Panc1 (cell line): Measurements from ENCODE around the gene ASB7. TPM values are rescaled to one million over a fixed set of nuclear protein-coding genes. Genes with fewer than 3 reads are reported as not detected.
"Not testable (repeated sequence)": the region's sequence is repeated elsewhere in the genome, so short reads cannot be mapped to it uniquely, and the experiment has no call there.

Experiments
- ATAC-seq: fragments of 200-7000 bp; cut with Tn5 transposase; 2 replicates; pipeline ENCODE4 v1.9.1; 2020; ENCODE audit warnings: mild to moderate bottlenecking, moderate library complexity
- BruUV-seq: library from RNA; stranded (reverse); fragments of 400-500 nt; replicated peaks from 2 replicates; lab custom pipeline; 2021; lab: Mats Ljungman, UMichigan
- CTCF ChIA-PET: fragments of 300-600 bp; sonication (Branson Sonifier 250); formaldehyde crosslinking; loops from one replicate; lab custom pipeline; 2022; ENCODE audit warnings: antibody characterized with exemption; lab: Charles Lee
- POLR2A ChIA-PET: fragments of 300-600 bp; sonication (Branson Sonifier 250); formaldehyde crosslinking; loops from one replicate; lab custom pipeline; 2022; ENCODE audit warnings: antibody characterized with exemption; lab: Charles Lee
- DNase-seq: peaks from one replicate; pipeline ENCODE4 v3.0.0-alpha.2; 2010; ENCODE audit warnings: low read depth, low spot score
- H3K27ac ChIP-seq: 2 replicates; pipeline ENCODE4 v1.5.1; 2011; ENCODE audit warnings: mild to moderate bottlenecking, low read length, inconsistent platforms
- H3K27me3 ChIP-seq: fragments of 200-500 bp; sonication (Bioruptor generic); 2 replicates; pipeline ENCODE4 v1.6.0; 2014; ENCODE audit warnings: low read length, inconsistent platforms; ENCODE audit not compliant: control insufficient read depth, insufficient read depth
- H3K36me3 ChIP-seq: fragments of 200-500 bp; sonication (Bioruptor generic); 2 replicates; pipeline ENCODE4 v1.5.1; 2014; ENCODE audit warnings: inconsistent platforms, mild to moderate bottlenecking, low read length, moderate library complexity; ENCODE audit not compliant: control insufficient read depth, insufficient read depth
- H3K4me1 ChIP-seq: 2 replicates; pipeline ENCODE4 v1.5.1; 2011; ENCODE audit warnings: inconsistent platforms, mild to moderate bottlenecking, low read length, moderate library complexity; ENCODE audit not compliant: control insufficient read depth, insufficient read depth
- H3K4me3 ChIP-seq, 2 experiments: 2 replicates each; pipeline ENCODE4 v1.5.1; 2011 to 2012; ENCODE audit warnings: low read depth in 2 of 2, low read length in 2 of 2, mild to moderate bottlenecking in 2 of 2, inconsistent platforms in 1 of 2, moderate library complexity in 1 of 2
- H3K9me3 ChIP-seq: fragments of 200-500 bp; sonication (Bioruptor generic); 2 replicates; pipeline ENCODE4 v1.5.1; 2014; ENCODE audit warnings: low read depth, mild to moderate bottlenecking, inconsistent platforms, low read length, moderate library complexity; ENCODE audit not compliant: control insufficient read depth, insufficient read depth
- CTCF ChIP-seq: fragments of 450-650 bp; IDR thresholded peaks from 2 replicates; pipeline ENCODE4 v1.5.1; 2017; ENCODE audit warnings: mild to moderate bottlenecking
- POLR2AphosphoS5 ChIP-seq: IDR thresholded peaks from 2 replicates; pipeline ENCODE4 v1.6.1; 2012; ENCODE audit warnings: mild to moderate bottlenecking, low read depth, low read length, moderate library complexity
- SIN3A ChIP-seq: IDR thresholded peaks from 2 replicates; pipeline ENCODE4 v1.6.1; 2012; ENCODE audit warnings: low read depth, mild to moderate bottlenecking, low read length, moderate library complexity, borderline replicate concordance; ENCODE audit not compliant: insufficient read depth
- TCF7L2 ChIP-seq: IDR thresholded peaks from 2 replicates; pipeline ENCODE4 v1.6.1; 2011; ENCODE audit warnings: mild to moderate bottlenecking, low read depth, low read length, inconsistent platforms
- in situ Hi-C: cut with HindIII; loops from 2 replicates; pipeline ENCODE4 v1.10.0; 2016; ENCODE audit warnings: low sequenced_read_pairs, low pct_unique_long_range_greater_than_20kb
- intact Hi-C: fragments of 100-400 bp; cut with micrococcal nuclease; formaldehyde crosslinking; loops from one replicate; pipeline ENCODE4 v1.10.0; 2022; ENCODE audit not compliant: unreplicated experiment
- total RNA-seq: library from RNA; stranded (reverse); gene quantifications from one replicate; pipeline ENCODE4 v1.2.1, GENCODE V29; 2021; ENCODE audit not compliant: unreplicated experiment
- TF ChIP-seq, protein P1 (sequence below), 2 experiments: IDR thresholded peaks; 2 replicates each; pipeline ENCODE4 v1.6.1; 2011 to 2012; ENCODE audit warnings: low read depth in 2 of 2, control low read depth in 1 of 2, low read length in 1 of 2, mild to moderate bottlenecking in 1 of 2, moderate library complexity in 1 of 2; ENCODE audit not compliant: insufficient read depth in 1 of 2

Gene ASB7
- total RNA-seq, 1 experiment from 2014 or later: 18.1 TPM

- Histone ChIP-seq H3K27ac (peak overlapping the region; percentile 72), H3K36me3 (no peaks in the 10 kb centered on the region), H3K4me1 (peaks cover 12% of the 10 kb centered on the region), H3K27me3 (no peaks in the 10 kb centered on the region), H3K9me3 (no peaks in the 10 kb centered on the region), H3K4me3 (peak overlapping the region in 1 of 2 experiments; percentile 31; a peak in 2 of 4 replicates)
- ATAC-seq (peak; percentile 97), DNase-seq (peak; percentile 30)
- TF ChIP-seq SIN3A: no peak
- TF ChIP-seq TCF7L2: no peak
- TF ChIP-seq CTCF: peak; percentile 90
- TF ChIP-seq, protein P1, sequence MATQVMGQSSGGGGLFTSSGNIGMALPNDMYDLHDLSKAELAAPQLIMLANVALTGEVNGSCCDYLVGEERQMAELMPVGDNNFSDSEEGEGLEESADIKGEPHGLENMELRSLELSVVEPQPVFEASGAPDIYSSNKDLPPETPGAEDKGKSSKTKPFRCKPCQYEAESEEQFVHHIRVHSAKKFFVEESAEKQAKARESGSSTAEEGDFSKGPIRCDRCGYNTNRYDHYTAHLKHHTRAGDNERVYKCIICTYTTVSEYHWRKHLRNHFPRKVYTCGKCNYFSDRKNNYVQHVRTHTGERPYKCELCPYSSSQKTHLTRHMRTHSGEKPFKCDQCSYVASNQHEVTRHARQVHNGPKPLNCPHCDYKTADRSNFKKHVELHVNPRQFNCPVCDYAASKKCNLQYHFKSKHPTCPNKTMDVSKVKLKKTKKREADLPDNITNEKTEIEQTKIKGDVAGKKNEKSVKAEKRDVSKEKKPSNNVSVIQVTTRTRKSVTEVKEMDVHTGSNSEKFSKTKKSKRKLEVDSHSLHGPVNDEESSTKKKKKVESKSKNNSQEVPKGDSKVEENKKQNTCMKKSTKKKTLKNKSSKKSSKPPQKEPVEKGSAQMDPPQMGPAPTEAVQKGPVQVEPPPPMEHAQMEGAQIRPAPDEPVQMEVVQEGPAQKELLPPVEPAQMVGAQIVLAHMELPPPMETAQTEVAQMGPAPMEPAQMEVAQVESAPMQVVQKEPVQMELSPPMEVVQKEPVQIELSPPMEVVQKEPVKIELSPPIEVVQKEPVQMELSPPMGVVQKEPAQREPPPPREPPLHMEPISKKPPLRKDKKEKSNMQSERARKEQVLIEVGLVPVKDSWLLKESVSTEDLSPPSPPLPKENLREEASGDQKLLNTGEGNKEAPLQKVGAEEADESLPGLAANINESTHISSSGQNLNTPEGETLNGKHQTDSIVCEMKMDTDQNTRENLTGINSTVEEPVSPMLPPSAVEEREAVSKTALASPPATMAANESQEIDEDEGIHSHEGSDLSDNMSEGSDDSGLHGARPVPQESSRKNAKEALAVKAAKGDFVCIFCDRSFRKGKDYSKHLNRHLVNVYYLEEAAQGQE (IDR thresholded peaks at IDR 0.05; ENCODE audit: insufficient read depth in 1 of 2, low read depth in 2 of 2, low read length in 1 of 2): no peak
- TF ChIP-seq POLR2AphosphoS5: no peak
- ChIA-PET POLR2A (interaction anchor here (0.6 kb wide), 2 partner anchors 190 to 213 kb away, joined by 3 to 7 read pairs; no protein-coding TSS in a partner anchor), CTCF (interaction anchor here (1.2 to 1.7 kb wide), 3 partner anchors 9 to 201 kb away, joined by 3 to 6 read pairs (median 4); no protein-coding TSS in a partner anchor)
- intact Hi-C loops: loop anchor here (2.0 kb wide), 1 partner anchor 201 kb away; no protein-coding TSS in a partner anchor
- in situ Hi-C loops: no loop called here
- BruUV-seq: no TSS peak
These were observed 69.6 kb downstream of the ASB7 start for GRCh38 chr15:100671858-100672543.

GRCh38 chr15:100672959-100673358 is 70.6 kb downstream of the ASB7 start:
- Histone ChIP-seq H3K4me1 (peaks cover 12% of the 10 kb centered on the region), H3K27ac (peak overlapping the region; percentile 72), H3K4me3 (no peak overlapping the region), H3K27me3 (no peaks in the 10 kb centered on the region), H3K9me3 (no peaks in the 10 kb centered on the region), H3K36me3 (no peaks in the 10 kb centered on the region)
- ATAC-seq (no peak), DNase-seq (no peak)
- in situ Hi-C loops (no loop called here), intact Hi-C loops (loop anchor here (2.0 kb wide), 1 partner anchor 200 kb away; no protein-coding TSS in a partner anchor)
- TF ChIP-seq POLR2AphosphoS5: no peak
- TF ChIP-seq CTCF: no peak
- no peak for TF ChIP-seq TCF7L2
- no TSS peak for BruUV-seq
- ChIA-PET CTCF (no interaction called here), POLR2A (no interaction called here)

DNA sequence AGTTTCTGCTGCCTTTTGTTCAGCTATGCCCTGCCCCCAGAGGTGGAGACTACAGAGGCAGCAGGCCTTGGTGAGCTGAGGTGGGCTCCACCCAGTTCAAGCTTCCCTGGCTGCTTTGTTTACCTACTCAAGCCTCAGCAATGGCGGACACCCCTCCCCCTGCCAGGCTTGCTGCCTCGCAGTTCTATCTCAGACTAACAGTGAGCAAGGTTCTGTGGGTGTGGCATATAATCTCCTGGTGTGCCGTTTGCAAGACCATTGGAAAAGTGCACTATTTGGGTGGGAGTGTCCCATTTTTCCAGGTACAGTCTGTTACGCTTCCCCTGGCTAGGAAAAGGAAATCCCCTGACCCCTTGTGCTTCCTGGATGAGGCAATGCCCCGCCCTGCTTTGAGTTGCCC is 76.8 kb downstream of the ASB7 start:
- H3K36me3 ChIP-seq, DNase-seq, CTCF ChIA-PET, in situ Hi-C loops, H3K4me1 ChIP-seq, H3K9me3 ChIP-seq, ATAC-seq, intact Hi-C loops, H3K27me3 ChIP-seq, H3K27ac ChIP-seq, BruUV-seq, H3K4me3 ChIP-seq: not testable (repeated sequence)
- POLR2A ChIA-PET: interaction anchor here (0.6 kb wide), 1 partner anchor 839 kb away, joined by 4 read pairs; no protein-coding TSS in a partner anchor
